ENCODE measurements around the gene CFAP54.

Gene CFAP54

DNA sequence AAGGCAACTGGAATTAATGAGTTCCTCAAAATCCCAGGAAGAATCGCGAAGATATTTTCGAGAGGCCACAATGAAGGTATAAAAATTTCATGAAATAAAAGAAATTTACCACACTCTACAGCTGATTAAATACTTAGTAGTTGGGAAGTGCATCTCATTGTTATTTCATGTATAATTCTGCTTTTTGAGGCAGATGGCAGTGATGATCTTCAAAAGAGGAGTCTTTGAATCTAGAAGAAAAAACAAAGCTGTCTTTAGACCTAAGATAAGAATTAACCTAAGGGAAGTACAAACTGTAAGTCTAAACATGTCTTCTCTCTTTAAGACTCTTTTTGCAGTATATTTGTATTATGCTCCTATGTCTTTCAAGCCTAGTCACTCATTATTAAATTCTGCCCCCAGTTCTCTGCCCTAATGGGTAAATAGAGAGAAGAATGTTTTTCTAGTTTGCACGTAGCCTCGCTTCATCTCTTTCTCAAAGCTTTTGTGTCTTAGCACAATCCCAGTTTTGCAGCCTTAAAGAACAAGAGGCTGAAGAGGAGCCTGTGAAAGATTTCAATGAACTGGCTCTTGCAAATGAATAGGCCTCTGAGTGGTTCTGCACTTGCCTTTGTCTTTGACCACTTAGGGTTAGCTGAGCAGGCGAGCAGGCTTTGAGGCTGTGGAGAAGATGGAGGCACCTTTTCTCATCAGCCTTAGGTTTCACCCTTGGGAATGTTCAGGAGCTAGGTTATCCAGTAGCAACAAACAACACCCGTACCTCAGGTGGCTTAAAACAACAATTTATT, 32.7 kb downstream of the CFAP54 start:
- DNase-seq (ENCODE audit: insufficient read length), result no peak
- FAIRE-seq, result no peak
- TF ChIP-seq TAF1 (IDR thresholded peaks at IDR 0.05; ENCODE audit: borderline replicate concordance, low read depth, low read length) (no peak), POLR2AphosphoS5 (IDR thresholded peaks at IDR 0.05; ENCODE audit: low read depth, low read length) (no peak), POLR2A (IDR thresholded peaks at IDR 0.05; ENCODE audit: low read depth, low read length) (no peak)

DNA sequence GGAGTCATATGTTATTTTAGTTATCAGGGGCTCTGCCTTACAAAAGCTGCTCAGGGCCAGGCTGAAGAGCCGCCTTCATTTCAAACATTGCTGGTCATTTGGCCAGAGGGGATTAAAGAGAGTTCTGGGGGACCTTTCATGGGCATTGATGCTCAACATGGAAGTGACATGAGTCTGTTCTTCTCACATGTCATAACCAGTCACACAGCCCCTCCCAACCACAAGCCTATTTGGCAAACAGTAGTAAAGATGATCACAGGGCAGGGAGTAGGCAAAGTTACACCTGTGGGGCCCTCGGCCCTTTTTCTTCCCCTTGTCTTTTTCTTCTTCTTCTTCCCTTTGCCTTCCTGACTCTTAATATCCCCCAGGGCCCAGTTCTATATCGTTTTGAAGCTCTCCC, 33.3 kb downstream of the CFAP54 start:
- no peak for TF ChIP-seq TAF1 (IDR thresholded peaks at IDR 0.05; ENCODE audit: borderline replicate concordance, low read depth, low read length)
- TF ChIP-seq POLR2AphosphoS5 (IDR thresholded peaks at IDR 0.05; ENCODE audit: low read depth, low read length), result no peak
- no peak for TF ChIP-seq POLR2A (IDR thresholded peaks at IDR 0.05; ENCODE audit: low read depth, low read length)
- no peak for DNase-seq (ENCODE audit: insufficient read length)
- no peak for FAIRE-seq

DNA sequence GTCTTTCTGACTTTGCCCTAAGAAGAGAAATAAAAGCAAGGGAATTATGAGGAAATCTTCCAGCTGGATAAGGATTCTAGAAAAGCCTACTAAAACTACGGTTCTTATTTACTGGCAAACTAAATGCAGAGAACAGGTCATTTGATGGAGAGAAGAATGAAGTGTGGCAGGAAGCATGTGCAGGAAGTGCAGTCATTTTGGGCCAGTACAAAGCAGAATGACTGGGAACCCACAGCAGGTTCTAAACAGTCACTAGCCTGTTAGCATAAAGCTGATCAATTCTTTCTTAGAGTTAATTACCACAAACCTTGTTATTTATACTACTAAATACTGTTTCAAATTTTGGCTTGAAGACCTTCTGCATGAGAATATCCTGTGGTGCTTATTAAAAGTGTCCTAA, 36.7 kb downstream of the CFAP54 start:
- peak; percentile 5 for FAIRE-seq
- no peak for TF ChIP-seq POLR2AphosphoS5 (IDR thresholded peaks at IDR 0.05; ENCODE audit: low read depth, low read length)
- no peak for TF ChIP-seq TAF1 (IDR thresholded peaks at IDR 0.05; ENCODE audit: borderline replicate concordance, low read depth, low read length)
- TF ChIP-seq POLR2A (IDR thresholded peaks at IDR 0.05; ENCODE audit: low read depth, low read length), result no peak
- DNase-seq (ENCODE audit: insufficient read length), result no peak

DNA sequence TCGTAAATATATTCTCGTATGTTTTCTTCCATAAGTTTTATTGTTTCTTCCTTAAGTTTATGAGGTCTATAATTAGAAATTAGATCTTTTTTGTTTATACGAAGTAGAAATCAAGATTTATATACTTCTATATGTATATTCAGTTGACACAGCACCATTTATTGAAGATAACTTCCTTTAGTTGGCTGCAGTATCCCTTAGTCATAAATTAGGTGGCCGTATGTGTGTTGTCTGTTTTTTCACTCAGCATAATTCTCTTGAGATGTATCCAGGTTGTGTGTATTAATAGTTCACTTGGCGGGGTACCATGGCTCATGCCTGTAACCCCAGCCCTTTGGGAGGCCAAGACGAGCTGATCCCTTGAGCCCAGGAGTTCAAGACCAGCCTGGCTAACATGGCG, 40.5 kb downstream of the CFAP54 start:
- DNase-seq (ENCODE audit: insufficient read length) (no peak), FAIRE-seq (no peak)
- no peak for TF ChIP-seq TAF1 (IDR thresholded peaks at IDR 0.05; ENCODE audit: borderline replicate concordance, low read depth, low read length)
- TF ChIP-seq POLR2AphosphoS5 (IDR thresholded peaks at IDR 0.05; ENCODE audit: low read depth, low read length), result no peak
- TF ChIP-seq POLR2A (IDR thresholded peaks at IDR 0.05; ENCODE audit: low read depth, low read length), result no peak

DNA sequence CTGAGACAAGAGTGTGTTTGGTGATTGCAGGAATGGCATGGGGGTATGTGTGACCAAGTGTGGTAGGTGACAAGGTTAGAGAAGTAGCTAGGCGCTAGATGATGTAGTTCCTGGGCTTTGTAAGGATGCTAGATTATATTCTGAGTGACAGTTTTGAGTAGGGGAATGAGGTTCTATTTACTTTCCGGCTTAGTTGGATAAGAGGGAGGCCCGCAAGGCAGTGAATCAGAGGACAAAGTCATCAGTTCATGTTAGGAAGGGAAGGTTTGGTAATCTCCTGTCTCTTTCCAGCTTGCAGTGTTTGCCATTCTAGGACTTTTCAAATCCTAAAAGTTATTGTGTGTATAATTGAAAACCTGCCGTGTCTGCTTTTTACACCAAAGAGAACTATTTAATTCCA, 45.0 kb downstream of the CFAP54 start:
- TF ChIP-seq TAF1 (IDR thresholded peaks at IDR 0.05; ENCODE audit: borderline replicate concordance, low read depth, low read length) (no peak), POLR2AphosphoS5 (IDR thresholded peaks at IDR 0.05; ENCODE audit: low read depth, low read length) (no peak), POLR2A (IDR thresholded peaks at IDR 0.05; ENCODE audit: low read depth, low read length) (no peak)
- DNase-seq (ENCODE audit: insufficient read length) (no peak), FAIRE-seq (no peak)

DNA sequence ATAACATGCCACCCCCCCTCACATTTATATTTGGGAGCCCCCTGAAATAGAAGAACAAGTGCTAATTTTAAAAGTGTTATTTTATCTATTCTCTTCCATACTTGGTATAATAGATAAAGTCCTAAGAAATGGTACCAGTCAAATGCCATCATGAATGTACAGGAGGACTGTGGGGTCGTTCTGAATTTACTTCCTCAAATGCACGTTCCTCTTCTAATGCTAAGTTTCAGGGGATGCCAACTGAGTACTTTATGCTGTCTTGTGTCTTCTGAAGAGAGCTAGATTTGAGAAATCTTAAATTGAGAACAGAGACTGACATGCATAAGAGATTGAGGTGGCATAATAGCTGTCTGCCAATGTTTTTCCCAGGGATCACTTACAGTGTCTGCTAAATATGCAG, 59.0 kb downstream of the CFAP54 start:
- TF ChIP-seq TAF1 (IDR thresholded peaks at IDR 0.05; ENCODE audit: borderline replicate concordance, low read depth, low read length) (no peak), POLR2A (IDR thresholded peaks at IDR 0.05; ENCODE audit: low read depth, low read length) (no peak), POLR2AphosphoS5 (IDR thresholded peaks at IDR 0.05; ENCODE audit: low read depth, low read length) (no peak)
- FAIRE-seq, result no peak

DNA sequence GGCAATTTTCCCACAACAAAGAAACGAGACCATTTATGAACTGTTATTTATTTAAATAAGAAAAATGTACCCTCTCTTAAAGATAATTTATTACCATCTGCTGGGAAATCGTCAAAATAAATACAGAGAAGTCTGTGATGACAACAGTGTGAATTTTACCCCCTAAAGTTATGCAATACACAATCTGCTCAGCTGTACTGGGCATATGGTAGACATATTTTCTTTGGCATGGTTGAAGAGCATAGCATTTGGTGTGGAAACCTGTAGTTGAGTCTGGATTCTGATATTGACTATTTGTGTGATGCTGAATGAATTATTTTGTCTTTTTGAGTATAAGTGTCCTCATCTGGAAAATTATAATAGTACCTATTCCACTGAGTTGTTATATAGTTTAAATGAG, 60.0 kb downstream of the CFAP54 start:
- DNase-seq (ENCODE audit: insufficient read length), result no peak
- FAIRE-seq, result no peak
- TF ChIP-seq TAF1 (IDR thresholded peaks at IDR 0.05; ENCODE audit: borderline replicate concordance, low read depth, low read length) (no peak), POLR2AphosphoS5 (IDR thresholded peaks at IDR 0.05; ENCODE audit: low read depth, low read length) (no peak), POLR2A (IDR thresholded peaks at IDR 0.05; ENCODE audit: low read depth, low read length) (no peak)

More for the DNA sequence above, 59.0 kb downstream of the CFAP54 start:
- DNase-seq (ENCODE audit: insufficient read length), result no peak

DNA sequence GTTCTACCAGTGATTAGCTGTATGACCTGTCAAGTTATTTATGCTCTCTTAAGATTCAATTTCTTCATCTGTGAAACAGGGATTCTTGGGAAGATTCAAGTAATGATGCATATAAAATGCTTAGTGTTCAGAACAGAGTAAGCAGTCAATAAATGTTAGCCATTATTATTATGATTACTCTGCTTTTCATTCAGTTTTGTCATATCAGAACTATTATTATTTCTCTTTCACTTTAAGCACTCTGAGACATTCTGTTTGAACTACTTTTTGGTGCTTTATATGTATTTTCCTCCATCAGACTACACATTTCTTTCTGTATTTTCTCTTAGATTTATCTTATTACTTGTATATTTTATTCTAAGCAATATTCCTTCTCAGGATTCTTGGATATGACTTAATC, 81.2 kb downstream of the CFAP54 start:
- TF ChIP-seq POLR2A (IDR thresholded peaks at IDR 0.05; ENCODE audit: low read depth, low read length) (no peak), TAF1 (IDR thresholded peaks at IDR 0.05; ENCODE audit: borderline replicate concordance, low read depth, low read length) (no peak)
- peak; percentile 33 for FAIRE-seq

DNA sequence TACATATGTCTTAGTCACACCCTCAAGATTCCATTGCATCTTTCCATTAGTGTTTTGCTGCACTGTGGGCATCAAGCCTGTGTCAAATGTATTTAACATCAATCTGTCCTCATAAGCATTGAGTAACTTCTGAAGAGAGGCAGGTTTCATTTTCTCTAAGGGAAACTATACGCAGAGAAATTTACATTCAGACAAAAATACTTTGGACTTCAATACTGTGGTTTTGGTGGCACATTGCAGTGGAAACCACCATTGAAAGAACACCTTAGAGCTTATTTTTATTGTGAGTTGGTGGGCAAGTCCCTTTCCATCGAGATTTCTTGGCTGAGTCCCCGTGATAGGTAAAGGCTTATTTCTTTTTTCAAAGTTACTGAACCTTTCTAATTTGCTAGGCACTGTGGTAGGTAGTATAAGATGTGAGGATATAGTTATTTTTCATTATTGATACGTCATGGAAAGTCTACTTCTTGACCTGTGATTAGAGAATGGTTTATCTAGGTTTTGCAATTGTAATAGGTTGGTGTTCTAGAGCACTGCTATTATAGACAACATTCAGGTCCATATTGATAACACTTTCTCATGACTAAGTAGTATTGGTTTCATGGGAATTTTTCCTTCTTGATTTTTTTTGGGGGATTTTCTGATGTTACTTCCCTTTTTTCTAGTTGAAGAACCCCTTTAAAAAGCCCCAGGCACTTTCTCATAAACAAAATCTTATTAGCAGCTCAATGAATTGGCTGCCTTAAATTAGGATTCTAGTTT, 81.9 kb downstream of the CFAP54 start:
- FAIRE-seq, result peak; percentile 92
- no peak for DNase-seq (ENCODE audit: insufficient read length)
- TF ChIP-seq POLR2A (IDR thresholded peaks at IDR 0.05; ENCODE audit: low read depth, low read length) (no peak), POLR2AphosphoS5 (IDR thresholded peaks at IDR 0.05; ENCODE audit: low read depth, low read length) (no peak)

More for the DNA sequence above, 81.2 kb downstream of the CFAP54 start:
- no peak for DNase-seq (ENCODE audit: insufficient read length)

DNA sequence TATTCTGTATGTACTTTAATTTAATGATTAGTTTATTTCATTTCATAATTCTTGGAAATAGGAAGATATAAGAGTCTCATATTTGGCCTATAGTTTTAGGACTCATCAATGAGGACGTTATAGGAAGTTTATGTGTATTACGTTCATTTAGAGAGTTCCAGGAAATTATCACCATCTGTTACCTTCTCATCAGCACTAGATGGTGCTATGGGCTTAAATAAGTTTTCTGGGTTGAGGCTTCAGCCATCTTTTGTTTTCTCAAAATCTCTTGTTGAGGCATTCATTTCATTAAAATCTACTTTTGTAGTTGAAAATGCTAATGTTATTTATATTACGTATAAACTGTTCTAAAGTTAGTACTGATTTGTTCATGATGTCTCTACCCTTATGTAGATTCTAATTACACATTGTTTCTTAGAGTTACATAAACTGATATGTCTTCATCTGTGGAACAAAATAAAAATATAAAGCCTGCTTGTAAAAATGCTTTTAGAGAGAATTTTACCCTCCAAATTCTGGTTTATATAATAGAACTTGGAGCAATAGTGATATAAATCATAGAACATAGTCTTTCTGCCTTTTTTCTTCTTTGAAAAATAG, 89.2 kb downstream of the CFAP54 start:
- peak; percentile 77 for FAIRE-seq

DNA sequence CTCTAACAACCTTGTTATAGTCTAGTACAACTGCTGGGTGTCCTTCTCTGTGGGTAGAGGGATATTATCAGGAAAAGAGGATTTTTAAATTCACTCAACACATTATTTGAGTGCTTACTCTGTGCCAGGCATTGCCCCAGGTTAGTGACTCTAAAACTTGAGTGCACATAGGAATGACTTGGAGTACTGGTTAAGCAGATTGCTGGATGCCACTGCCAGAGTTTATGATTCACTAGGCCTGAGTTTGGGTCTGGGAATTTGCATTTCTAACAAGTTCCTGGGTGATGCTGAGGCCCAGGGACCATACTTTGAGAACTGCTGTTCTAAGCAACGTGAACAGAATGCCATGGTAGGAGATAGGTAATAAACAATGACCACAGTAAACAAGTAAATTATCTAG, 96.6 kb downstream of the CFAP54 start:
- DNase-seq (ENCODE audit: insufficient read length), result no peak
- FAIRE-seq, result no peak
- no peak for TF ChIP-seq TAF1 (IDR thresholded peaks at IDR 0.05; ENCODE audit: borderline replicate concordance, low read depth, low read length)

More for the DNA sequence above, 89.2 kb downstream of the CFAP54 start:
- no peak for DNase-seq (ENCODE audit: insufficient read length)
- TF ChIP-seq POLR2AphosphoS5 (IDR thresholded peaks at IDR 0.05; ENCODE audit: low read depth, low read length), result no peak
- TF ChIP-seq TAF1 (IDR thresholded peaks at IDR 0.05; ENCODE audit: borderline replicate concordance, low read depth, low read length), result no peak
- no peak for TF ChIP-seq POLR2A (IDR thresholded peaks at IDR 0.05; ENCODE audit: low read depth, low read length)

DNA sequence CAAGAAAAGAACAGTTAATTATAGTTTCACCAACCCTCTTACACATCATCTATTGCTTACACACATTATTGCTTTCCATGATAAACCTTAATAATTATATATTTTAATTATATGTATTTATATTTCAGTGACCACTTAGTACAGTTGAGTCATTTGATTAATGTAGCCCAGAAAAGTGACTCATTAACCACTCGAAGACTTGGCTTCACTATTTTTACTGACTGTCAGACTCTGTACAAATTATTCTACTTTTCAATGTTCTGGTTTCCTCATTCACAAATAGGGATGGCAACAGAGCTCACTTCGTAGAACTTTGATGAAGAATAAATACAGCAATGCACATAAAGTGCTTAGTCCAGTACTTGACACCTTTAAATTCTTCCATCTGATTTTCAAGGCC, 98.3 kb downstream of the CFAP54 start:
- FAIRE-seq, result no peak

More for the DNA sequence above, 98.3 kb downstream of the CFAP54 start:
- DNase-seq (ENCODE audit: insufficient read length), result no peak
- no peak for TF ChIP-seq POLR2AphosphoS5 (IDR thresholded peaks at IDR 0.05; ENCODE audit: low read depth, low read length)
- TF ChIP-seq POLR2A (IDR thresholded peaks at IDR 0.05; ENCODE audit: low read depth, low read length), result no peak
- TF ChIP-seq TAF1 (IDR thresholded peaks at IDR 0.05; ENCODE audit: borderline replicate concordance, low read depth, low read length), result no peak
